Mesenchymal stem cell (in vitro differentiated cells and primary cell): Measurements from ENCODE around the gene TTBK1.
A peak's percentile ranks its signal among the peaks of the same experiment; 100 is the strongest.

Experiments
- DNase-seq: peaks from one replicate; pipeline ENCODE4 v3.0.0-alpha.2; 2013
- H2AFZ ChIP-seq: one replicate; pipeline ENCODE4 v1.6.1; 2013; ENCODE audit warnings: low read depth, mild to moderate bottlenecking, control low read depth, inconsistent platforms, low read length, moderate library complexity
- H2AK5ac ChIP-seq: 2 replicates; pipeline ENCODE4 v1.6.1; 2013; ENCODE audit warnings: low read length, moderate library complexity, mild to moderate bottlenecking, inconsistent platforms; ENCODE audit not compliant: severe bottlenecking
- H2BK120ac ChIP-seq: one replicate; pipeline ENCODE4 v1.6.1; 2013; ENCODE audit warnings: low read depth, mild to moderate bottlenecking, inconsistent platforms, low read length, moderate library complexity
- H2BK12ac ChIP-seq, 2 experiments: one replicate each; pipeline ENCODE4 v1.6.1; 2013; ENCODE audit warnings: inconsistent platforms in 2 of 2, low read length in 2 of 2, mild to moderate bottlenecking in 2 of 2, moderate library complexity in 2 of 2, control low read depth in 1 of 2
- H2BK15ac ChIP-seq: one replicate; pipeline ENCODE4 v1.6.1; 2013; ENCODE audit warnings: mild to moderate bottlenecking, low read depth, inconsistent platforms; ENCODE audit not compliant: poor library complexity, severe bottlenecking
- H2BK5ac ChIP-seq: 2 replicates; pipeline ENCODE4 v1.6.1; 2013; ENCODE audit warnings: low read depth, mild to moderate bottlenecking, low read length, control low read depth, inconsistent platforms; ENCODE audit not compliant: poor library complexity, severe bottlenecking
- H3K14ac ChIP-seq, 2 experiments: one replicate each; pipeline ENCODE4 v1.6.1; 2013; ENCODE audit warnings: inconsistent platforms in 2 of 2, low read length in 2 of 2, control low read depth in 1 of 2, mild to moderate bottlenecking in 1 of 2, moderate library complexity in 1 of 2
- H3K18ac ChIP-seq, 2 experiments: one replicate each; pipeline ENCODE4 v1.6.1; 2013; ENCODE audit warnings: inconsistent platforms in 2 of 2, low read length in 2 of 2, control low read depth in 1 of 2, low read depth in 1 of 2, mild to moderate bottlenecking in 1 of 2
- H3K23ac ChIP-seq, 2 experiments: one replicate each; pipeline ENCODE4 v1.6.1; 2013; ENCODE audit warnings: inconsistent platforms in 2 of 2, low read length in 2 of 2, mild to moderate bottlenecking in 2 of 2, moderate library complexity in 2 of 2, control low read depth in 1 of 2
- H3K27ac ChIP-seq: 2 replicates; pipeline ENCODE4 v1.5.1; 2013; ENCODE audit warnings: mild to moderate bottlenecking, moderate library complexity, low read length, control low read depth, inconsistent platforms; ENCODE audit not compliant: poor library complexity, severe bottlenecking
- H3K27me3 ChIP-seq, 2 experiments: 2 replicates each; pipeline versions ENCODE4 v1.6.1 to v1.7.0; 2013; ENCODE audit warnings: low read length in 2 of 2, mild to moderate bottlenecking in 2 of 2, moderate library complexity in 2 of 2, control low read depth in 1 of 2, inconsistent platforms in 1 of 2; ENCODE audit not compliant: control insufficient read depth in 1 of 2, insufficient read depth in 1 of 2
- H3K36me3 ChIP-seq, 2 experiments: 2 replicates each; pipeline versions ENCODE4 v1.6.1 to v1.7.0; 2013; ENCODE audit warnings: low read length in 2 of 2, control low read depth in 1 of 2, inconsistent platforms in 1 of 2, low read depth in 1 of 2, mild to moderate bottlenecking in 1 of 2; ENCODE audit not compliant: insufficient read depth in 2 of 2, control insufficient read depth in 1 of 2
- H3K4ac ChIP-seq, 2 experiments: one replicate each; pipeline ENCODE4 v1.6.1; 2013; ENCODE audit warnings: inconsistent platforms in 2 of 2, low read length in 2 of 2, mild to moderate bottlenecking in 2 of 2, moderate library complexity in 2 of 2, control low read depth in 1 of 2, low read depth in 1 of 2
- H3K4me1 ChIP-seq: 2 replicates; pipeline ENCODE4 v1.6.1; 2013; ENCODE audit warnings: low read depth, low read length, control low read depth; ENCODE audit not compliant: control insufficient read depth, insufficient read depth
- H3K4me2 ChIP-seq: 2 replicates; pipeline ENCODE4 v1.6.1; 2013; ENCODE audit warnings: low read length, mild to moderate bottlenecking, inconsistent platforms; ENCODE audit not compliant: poor library complexity, severe bottlenecking
- H3K4me3 ChIP-seq, 2 experiments: 2 replicates each; pipeline versions ENCODE4 v1.5.1 to v1.7.0; 2013; ENCODE audit warnings: low read length in 2 of 2, mild to moderate bottlenecking in 2 of 2, control low read depth in 1 of 2, low read depth in 1 of 2; ENCODE audit not compliant: insufficient read depth in 1 of 2
- H3K79me1 ChIP-seq: replicated peaks from 2 replicates; pipeline ENCODE4 v1.6.1; 2013; ENCODE audit warnings: mild to moderate bottlenecking, control low read depth, low read length, inconsistent platforms; ENCODE audit not compliant: poor library complexity, severe bottlenecking
- H3K9ac ChIP-seq: 2 replicates; pipeline ENCODE4 v1.7.0; 2013; ENCODE audit warnings: mild to moderate bottlenecking, low read length, moderate library complexity
- H3K9me3 ChIP-seq: 2 replicates; pipeline ENCODE4 v1.7.0; 2013; ENCODE audit warnings: mild to moderate bottlenecking, low read length; ENCODE audit not compliant: control insufficient read depth
- H4K8ac ChIP-seq: one replicate; pipeline ENCODE4 v1.6.1; 2013; ENCODE audit warnings: inconsistent platforms, mild to moderate bottlenecking, low read length, moderate library complexity
- H4K91ac ChIP-seq: one replicate; pipeline ENCODE4 v1.6.1; 2013; ENCODE audit warnings: mild to moderate bottlenecking, low read length, inconsistent platforms
- WGBS: methylation state at CpG from one replicate; pipeline ENCODE4 v1.1.7; 2013; ENCODE audit warnings: mixed read lengths; 5-methylcytosine and 5-hydroxymethylcytosine counted together

Gene TTBK1

DNA sequence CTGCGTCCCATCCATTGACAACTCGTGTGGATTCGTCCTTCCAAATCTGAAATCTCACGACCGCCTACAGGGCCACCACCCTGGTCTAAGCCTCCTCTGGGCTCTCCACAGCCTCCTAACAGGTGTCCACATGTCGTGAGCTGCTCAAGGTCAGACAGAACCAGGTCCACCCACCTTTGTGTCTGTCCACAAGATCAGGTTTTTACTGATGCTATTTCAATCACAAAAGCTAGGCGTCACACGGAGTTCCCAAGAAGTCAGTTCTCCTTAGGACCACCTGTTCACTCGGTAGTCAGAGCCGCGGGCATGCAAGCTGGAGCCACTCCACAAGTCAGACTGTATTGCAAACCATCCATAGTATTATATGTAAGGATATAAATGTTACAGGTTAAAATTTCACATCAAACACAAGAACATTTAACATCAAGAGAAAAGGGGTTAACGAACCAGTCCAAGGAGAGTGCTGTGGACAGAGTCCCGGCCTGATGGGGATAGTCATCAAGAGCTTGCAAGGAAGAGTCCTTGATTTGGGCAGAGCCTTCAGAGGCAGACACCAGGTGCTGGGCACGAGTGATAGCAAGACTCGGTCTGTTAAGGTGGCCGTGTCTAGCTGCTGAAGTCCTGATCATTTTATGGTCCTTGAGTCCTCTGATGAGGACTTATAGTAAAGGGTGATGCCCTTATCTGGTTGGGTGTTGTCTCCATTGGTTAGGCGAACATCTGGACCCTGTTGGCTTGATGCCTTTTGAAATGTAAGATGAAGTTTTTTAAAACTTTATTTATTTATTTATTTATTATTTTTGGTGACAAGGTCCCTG is 13.3 kb upstream of the TTBK1 start:
- peak overlapping the region; percentile 84 for H3K9ac ChIP-seq
- no peak overlapping the region for H3K14ac ChIP-seq
- no peak for DNase-seq
- H3K4me3 ChIP-seq: peak overlapping the region in 1 of 2 experiments; percentile 82
- no peaks in the 10 kb centered on the region for H3K9me3 ChIP-seq
- H2AFZ ChIP-seq: peak overlapping the region; percentile 48
- no peak overlapping the region for H4K91ac ChIP-seq
- H2BK5ac ChIP-seq: no peak overlapping the region
- peaks cover 4% of the 10 kb centered on the region for H3K4me1 ChIP-seq
- peaks cover 7 to 9% of the 10 kb centered on the region in 2 experiments for H3K36me3 ChIP-seq
- no peak overlapping the region for H2BK15ac ChIP-seq
- peak overlapping the region in 1 of 2 experiments; percentile 29 for H2BK12ac ChIP-seq
- peak overlapping the region in 1 of 2 experiments; percentile 31 for H3K18ac ChIP-seq
- H3K23ac ChIP-seq: no peak overlapping the region
- H3K4ac ChIP-seq: no peak overlapping the region
- H3K79me1 ChIP-seq: no peaks in the 10 kb centered on the region
- WGBS: 75% methylated on average over 14 of the region's 17 CpGs
- no peak overlapping the region for H2AK5ac ChIP-seq
- H3K27ac ChIP-seq: no peak overlapping the region
- no peak overlapping the region for H2BK120ac ChIP-seq
- peak overlapping the region; percentile 49 for H3K4me2 ChIP-seq
- H4K8ac ChIP-seq: peak overlapping the region; percentile 38
- H3K27me3 ChIP-seq: peaks cover 17 to 28% of the 10 kb centered on the region in 2 experiments

DNA sequence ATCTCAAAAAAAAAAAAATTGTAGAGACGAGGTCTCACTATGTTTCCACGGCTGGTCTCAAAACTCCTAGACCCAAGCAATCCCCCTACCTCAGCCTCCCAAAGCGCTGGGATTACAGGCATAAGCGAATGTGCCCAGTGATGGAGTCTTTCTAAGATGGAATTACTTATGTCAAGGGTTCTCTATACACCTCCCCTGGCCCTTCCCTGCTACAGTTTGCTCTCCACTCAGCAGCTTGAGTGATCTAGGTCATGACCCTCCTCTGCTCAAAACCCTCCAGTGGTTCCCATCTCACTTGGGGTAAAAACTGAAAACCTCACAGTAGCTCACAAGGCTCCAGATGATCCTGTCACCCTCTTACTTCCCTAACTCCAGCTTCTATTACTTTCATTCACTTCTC is 12.2 kb upstream of the TTBK1 start:
- peaks cover 2% of the 10 kb centered on the region in 2 experiments for H3K36me3 ChIP-seq
- no peak overlapping the region for H2BK5ac ChIP-seq
- no peak overlapping the region for H4K91ac ChIP-seq
- H3K23ac ChIP-seq: no peak overlapping the region
- no peak overlapping the region for H3K9ac ChIP-seq
- H3K27me3 ChIP-seq: peaks cover 21 to 33% of the 10 kb centered on the region in 2 experiments
- no peak overlapping the region for H3K4me3 ChIP-seq
- no peak overlapping the region for H2BK12ac ChIP-seq
- H2AK5ac ChIP-seq: no peak overlapping the region
- H3K4me2 ChIP-seq: no peak overlapping the region
- H3K18ac ChIP-seq: no peak overlapping the region
- H2BK120ac ChIP-seq: no peak overlapping the region
- H3K4me1 ChIP-seq: peaks cover 4% of the 10 kb centered on the region
- no peak overlapping the region for H4K8ac ChIP-seq
- H2AFZ ChIP-seq: no peak overlapping the region
- no peak overlapping the region for H3K27ac ChIP-seq
- H3K9me3 ChIP-seq: no peaks in the 10 kb centered on the region
- whole genome bisulfite sequencing: 100% methylated on average over 2 of the region's 4 CpGs
- no peak overlapping the region for H3K4ac ChIP-seq
- H2BK15ac ChIP-seq: no peak overlapping the region
- H3K14ac ChIP-seq: no peak overlapping the region
- H3K79me1 ChIP-seq: no peaks in the 10 kb centered on the region
- no peak for DNase-seq

DNA sequence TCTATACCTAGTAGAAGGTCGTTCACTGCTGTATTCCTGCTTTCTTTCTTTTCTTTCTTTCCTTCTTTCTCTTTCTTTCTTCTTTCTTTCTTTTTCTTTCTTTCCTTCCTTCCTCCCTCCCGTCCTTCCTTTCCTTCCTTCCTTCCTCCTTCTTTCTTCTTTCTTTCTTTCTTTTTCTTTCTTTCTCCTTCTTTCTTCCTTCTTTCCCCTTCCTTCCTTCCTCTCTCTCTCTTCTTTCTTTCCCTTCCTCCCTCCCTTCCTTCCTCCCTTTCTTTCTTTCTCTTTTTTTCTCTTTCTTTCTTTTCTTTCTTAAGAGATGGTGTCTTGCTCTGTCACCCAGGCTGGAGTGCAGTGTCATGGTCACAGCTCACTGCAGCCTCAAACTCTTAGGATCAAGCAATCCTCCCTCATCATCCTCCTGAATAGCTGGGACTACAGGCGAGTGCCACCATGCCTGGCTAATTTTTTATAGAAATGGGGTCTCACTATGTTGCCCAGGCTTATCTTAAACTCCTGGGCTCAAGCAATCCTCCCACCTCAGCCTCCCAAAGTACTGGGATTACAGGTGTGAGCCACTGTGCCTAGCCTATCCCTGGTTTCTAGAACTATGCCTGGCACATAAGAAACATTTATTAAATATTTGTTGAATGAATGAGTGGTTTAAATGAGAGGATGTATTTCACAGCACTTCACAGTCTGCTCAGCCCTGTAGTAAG is 11.4 kb upstream of the TTBK1 start:
- Histone ChIP-seq H3K4ac (no peak overlapping the region), H3K36me3 (no peaks in the 10 kb centered on the region), H3K4me1 (peaks cover 4% of the 10 kb centered on the region), H4K91ac (no peak overlapping the region), H3K79me1 (no peaks in the 10 kb centered on the region), H3K9me3 (no peaks in the 10 kb centered on the region), H2BK120ac (no peak overlapping the region), H2AFZ (no peak overlapping the region), H3K9ac (no peak overlapping the region), H2AK5ac (no peak overlapping the region), H2BK15ac (no peak overlapping the region), H3K27me3 (peaks cover 21 to 39% of the 10 kb centered on the region in 2 experiments), H3K23ac (no peak overlapping the region), H2BK5ac (no peak overlapping the region), H3K14ac (no peak overlapping the region), H3K4me3 (no peak overlapping the region), H4K8ac (no peak overlapping the region), H3K4me2 (no peak overlapping the region), H2BK12ac (no peak overlapping the region), H3K18ac (no peak overlapping the region), H3K27ac (no peak overlapping the region)
- WGBS: 67% methylated on average over 3 of the region's 3 CpGs
- no peak for DNase-seq

DNA sequence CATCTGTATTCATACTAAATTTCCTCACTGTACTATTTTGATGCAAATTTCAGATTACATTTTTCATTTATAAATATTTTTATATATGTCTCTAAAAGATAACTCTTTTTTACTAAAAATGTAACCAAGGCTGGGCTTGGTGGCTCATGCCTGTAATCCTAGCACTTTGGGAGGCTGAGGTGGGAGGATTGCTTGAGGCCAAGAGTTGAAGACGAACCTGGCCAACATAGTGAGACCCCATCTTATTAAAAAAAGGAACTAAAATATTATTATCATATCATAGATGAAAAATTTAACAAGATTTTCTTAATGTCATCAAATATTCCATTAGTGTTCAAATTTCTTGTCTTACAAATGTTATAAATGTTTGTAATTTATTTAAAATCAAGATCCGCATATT is 7.4 kb upstream of the TTBK1 start:
- Histone ChIP-seq H3K27me3 (peaks cover 41 to 62% of the 10 kb centered on the region in 2 experiments), H3K4me3 (no peak overlapping the region), H3K9me3 (peaks cover 15% of the 10 kb centered on the region), H4K91ac (no peak overlapping the region), H2BK15ac (no peak overlapping the region), H3K36me3 (no peaks in the 10 kb centered on the region), H3K79me1 (no peaks in the 10 kb centered on the region), H3K4me1 (no peaks in the 10 kb centered on the region), H3K27ac (no peak overlapping the region), H2BK12ac (no peak overlapping the region), H2AK5ac (no peak overlapping the region), H4K8ac (no peak overlapping the region), H3K4ac (no peak overlapping the region), H3K4me2 (no peak overlapping the region), H3K18ac (no peak overlapping the region), H2BK5ac (no peak overlapping the region), H3K9ac (no peak overlapping the region), H2AFZ (no peak overlapping the region), H2BK120ac (no peak overlapping the region), H3K14ac (no peak overlapping the region), H3K23ac (no peak overlapping the region)
- no peak for DNase-seq
- WGBS: no CpG with 5 or more reads among the region's 2 CpGs
